GM12878 (cell line): Measurements from ENCODE around the gene AKT3. TPM values are rescaled to one million over a fixed set of nuclear protein-coding genes. Genes with fewer than 3 reads are reported as not detected.
"Not testable (repeated sequence)": the region's sequence is repeated elsewhere in the genome, so short reads cannot be mapped to it uniquely, and the experiment has no call there.

ENCODE experiments used
- ATAC-seq: fragments of 200-7000 bp; cut with Tn5 transposase; 3 replicates; pipeline ENCODE4 v1.9.1; 2020; ENCODE audit warnings: mild to moderate bottlenecking, moderate library complexity
- BruUV-seq: library from RNA; stranded (reverse); fragments of 400-500 nt; replicated peaks from 2 replicates; lab custom pipeline; 2021; lab: Mats Ljungman, UMichigan
- CTCF ChIA-PET: fragments of 300-600 bp; sonication (Branson Sonifier 250); formaldehyde crosslinking; extraction: SDS; loops from one replicate; lab custom pipeline; 2021; ENCODE audit warnings: inconsistent platforms; lab: Yijun Ruan, JAX
- POLR2A ChIA-PET: fragments of 350-600 bp; formaldehyde crosslinking; extraction: SDS; loops from one replicate; lab custom pipeline; 2021; ENCODE audit warnings: inconsistent platforms; lab: Charles Lee
- RAD21 ChIA-PET: fragments of 300-600 bp; sonication (Branson Sonifier 250); formaldehyde crosslinking; loops from one replicate; lab custom pipeline; 2023; ENCODE audit warnings: antibody characterized with exemption; ENCODE audit not compliant: unreplicated experiment; lab: Charles Lee
- SMC1A ChIA-PET: fragments of 300-600 bp; sonication (Branson Sonifier 250); formaldehyde crosslinking; loops from one replicate; lab custom pipeline; 2023; ENCODE audit not compliant: unreplicated experiment, uncharacterized antibody; lab: Charles Lee
- DNase-seq: peaks from one replicate; pipeline ENCODE4 v3.0.0-alpha.2; 2011; ENCODE audit warnings: low read depth, low spot score
- FAIRE-seq: peaks from 3 replicates; lab custom pipeline; 2011; peaks lifted over from hg19 to GRCh38; lab: Jason Lieb, UNC
- H2AFZ ChIP-seq: 2 replicates; pipeline ENCODE4 v1.6.0; 2011; ENCODE audit warnings: low read depth, low read length, control low read depth; ENCODE audit not compliant: control insufficient read depth
- H3K27ac ChIP-seq: 2 replicates; pipeline ENCODE4 v1.5.1; 2011; ENCODE audit warnings: control low read depth; ENCODE audit not compliant: control insufficient read depth, insufficient read depth
- H3K27me3 ChIP-seq, 2 experiments: replicated peaks in 1 of 2; 2 replicates each; pipeline versions ENCODE4 v1.6.0 to v1.6.1; 2011; ENCODE audit warnings: low read length in 1 of 2; ENCODE audit not compliant: control insufficient read depth in 2 of 2, insufficient read depth in 2 of 2
- H3K36me3 ChIP-seq, 2 experiments: 2 replicates each; pipeline ENCODE4 v1.5.1; 2011; ENCODE audit warnings: low read length in 1 of 2; ENCODE audit not compliant: control insufficient read depth in 2 of 2, insufficient read depth in 2 of 2
- H3K4me1 ChIP-seq: 2 replicates; pipeline ENCODE4 v1.6.1; 2011; ENCODE audit warnings: mild to moderate bottlenecking, low read length, moderate library complexity, mixed read lengths; ENCODE audit not compliant: control insufficient read depth, insufficient read depth
- H3K4me2 ChIP-seq: 2 replicates; pipeline ENCODE4 v1.6.0; 2011; ENCODE audit warnings: control low read depth; ENCODE audit not compliant: control insufficient read depth, insufficient read depth
- H3K4me3 ChIP-seq: fragments of 200-600 bp; sonication (generic); 2 replicates; pipeline ENCODE4 v1.5.1; 2016
- H3K79me2 ChIP-seq: 2 replicates; pipeline ENCODE4 v1.6.0; 2011; ENCODE audit warnings: low read length; ENCODE audit not compliant: control insufficient read depth, insufficient read depth
- H3K9ac ChIP-seq: 2 replicates; pipeline ENCODE4 v1.8.0; 2011; ENCODE audit warnings: low read length, control low read depth, mixed read lengths; ENCODE audit not compliant: control insufficient read depth, insufficient read depth
- H3K9me3 ChIP-seq: replicated peaks from 3 replicates; pipeline ENCODE4 v1.5.1; 2011; ENCODE audit warnings: mild to moderate bottlenecking, low read length; ENCODE audit not compliant: control insufficient read depth, insufficient read depth
- H4K20me1 ChIP-seq: 2 replicates; pipeline ENCODE4 v1.6.0; 2011; ENCODE audit not compliant: control insufficient read depth, insufficient read depth
- BMI1 ChIP-seq: fragments of 450-650 bp; IDR thresholded peaks from 2 replicates; pipeline ENCODE4 v1.6.1; 2016; ENCODE audit warnings: mild to moderate bottlenecking, moderate library complexity, borderline replicate concordance
- CHD1 ChIP-seq: IDR thresholded peaks from 2 replicates; pipeline ENCODE4 v1.6.1; 2012; ENCODE audit warnings: low read depth, low read length, improper control_type of control experiment
- KAT2A ChIP-seq: conservative IDR thresholded peaks from 2 replicates; pipeline ENCODE4 v1.6.1; 2011; ENCODE audit warnings: low read depth, low read length; ENCODE audit not compliant: control insufficient read depth
- MXI1 ChIP-seq: fragments of 150-350 bp; IDR thresholded peaks from 2 replicates; pipeline ENCODE4 v1.6.1; 2011; ENCODE audit warnings: low read depth, mild to moderate bottlenecking, inconsistent platforms, low read length, improper control_type of control experiment
- NR2F1 ChIP-seq: fragments of 450-650 bp; conservative IDR thresholded peaks from 2 replicates; pipeline ENCODE4 v1.6.1; 2017; ENCODE audit warnings: mild to moderate bottlenecking
- POLR2AphosphoS5 ChIP-seq: IDR thresholded peaks from 2 replicates; pipeline ENCODE4 v1.6.1; 2011; ENCODE audit warnings: mild to moderate bottlenecking, low read length, inconsistent platforms
- SREBF2 ChIP-seq: IDR thresholded peaks from 2 replicates; pipeline ENCODE4 v1.6.1; 2012; ENCODE audit warnings: mild to moderate bottlenecking, low read length
- STAT1 ChIP-seq: fragments of 450-650 bp; conservative IDR thresholded peaks from 2 replicates; pipeline ENCODE4 v1.6.1; 2014; ENCODE audit warnings: antibody characterized with exemption, mild to moderate bottlenecking
- ZNF274 ChIP-seq: IDR thresholded peaks from one replicate; pipeline ENCODE4 v1.8.0; 2011; ENCODE audit not compliant: insufficient read length, insufficient read depth
- WGBS: methylation state at CpG from one replicate; pipeline ENCODE4 v1.1.6; 2016; ENCODE audit warnings: low lambda C conversion rate; ENCODE audit not compliant: insufficient replicate concordance, insufficient coverage; ENCODE audit errors: missing lambda C conversion rate; 5-methylcytosine and 5-hydroxymethylcytosine counted together
- in situ Hi-C: fragments of 300-500 bp; cut with MboI; formaldehyde crosslinking; loops from 9 replicates; pipeline ENCODE4 v1.14.3; 2018; ENCODE audit warnings: mixed read lengths
- intact Hi-C: fragments of 100-400 bp; cut with micrococcal nuclease; formaldehyde crosslinking; loops from one replicate; pipeline ENCODE4 v1.14.2; 2022; ENCODE audit not compliant: unreplicated experiment
- polyA plus RNA-seq, 11 experiments: library from polyadenylated mRNA; depleted of rRNA in 4 of 11; unstranded in 6 of 11; stranded (reverse) in 5 of 11; fragments of >200 nt; fragmentation: Nextera tagmentation in 4 of 11; fragmentation: Illumina TruSeq in 1 of 11; extraction: Ambion mirVana in 4 of 11; extraction: Trizol in 1 of 11; gene quantifications; 1 replicate in 1 of 11; 2 replicates in 10 of 11; pipeline versions ENCODE4 v1.2.1 to v1.2.3, GENCODE V29; 2011 to 2016; ENCODE audit warnings: inconsistent platforms in 2 of 11, missing spikeins in 2 of 11, low read depth in 1 of 11
- total RNA-seq, 4 experiments: library from RNA; depleted of rRNA in 3 of 4; stranded (reverse); fragments of >200 nt in 3 of 4; fragmentation: Illumina TruSeq in 1 of 4; extraction: Trizol in 1 of 4; gene quantifications; 2 replicates each; pipeline versions ENCODE4 v1.2.1 to v1.2.3, GENCODE V29; 2013 to 2021
- TF ChIP-seq, protein P1 (sequence below): IDR thresholded peaks from 2 replicates; pipeline ENCODE4 v1.6.1; 2011; ENCODE audit warnings: mild to moderate bottlenecking, low read depth, low read length, moderate library complexity; ENCODE audit not compliant: insufficient replicate concordance
- TF ChIP-seq, protein P2 (sequence below): fragments of 450-650 bp; IDR thresholded peaks from 2 replicates; pipeline ENCODE4 v1.6.1; 2017; ENCODE audit warnings: mild to moderate bottlenecking
- TF ChIP-seq, protein P3 (sequence below): fragments of 450-650 bp; IDR thresholded peaks from 2 replicates; pipeline ENCODE4 v1.6.1; 2017; ENCODE audit warnings: low read depth, mild to moderate bottlenecking, moderate library complexity

AKT3 gene
- total and polyA plus RNA-seq, 10 of the 15 experiments (the other 5 are each of a cell fraction or from before 2014, with no cell fraction given) = 0.03 to 0.56 (median 0.19) TPM

DNA sequence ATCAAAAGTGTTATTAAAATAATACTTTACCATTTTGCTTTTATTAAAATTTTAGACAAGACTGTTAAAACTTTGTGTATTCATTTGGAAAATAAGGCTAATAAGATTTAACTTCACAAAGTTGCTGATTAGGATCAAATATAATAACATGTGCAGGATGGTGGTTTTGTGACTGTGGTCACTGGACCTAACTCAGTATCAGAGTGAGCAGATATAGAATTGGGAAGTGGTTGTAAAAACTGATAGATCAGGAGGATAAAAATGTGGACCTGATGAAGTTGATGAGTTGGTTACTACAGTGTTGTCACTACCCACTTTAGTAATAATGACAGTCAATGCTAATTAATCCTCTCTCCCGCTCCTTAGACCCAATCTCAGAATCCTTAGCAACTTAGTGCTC, 186.4 kb downstream of the AKT3 start (continued):
- TF ChIP-seq, protein P1, sequence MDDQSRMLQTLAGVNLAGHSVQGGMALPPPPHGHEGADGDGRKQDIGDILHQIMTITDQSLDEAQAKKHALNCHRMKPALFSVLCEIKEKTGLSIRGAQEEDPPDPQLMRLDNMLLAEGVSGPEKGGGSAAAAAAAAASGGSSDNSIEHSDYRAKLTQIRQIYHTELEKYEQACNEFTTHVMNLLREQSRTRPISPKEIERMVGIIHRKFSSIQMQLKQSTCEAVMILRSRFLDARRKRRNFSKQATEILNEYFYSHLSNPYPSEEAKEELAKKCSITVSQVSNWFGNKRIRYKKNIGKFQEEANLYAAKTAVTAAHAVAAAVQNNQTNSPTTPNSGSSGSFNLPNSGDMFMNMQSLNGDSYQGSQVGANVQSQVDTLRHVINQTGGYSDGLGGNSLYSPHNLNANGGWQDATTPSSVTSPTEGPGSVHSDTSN = no peak
- TF ChIP-seq NR2F1 (no peak), SREBF2 (no peak), CHD1 (no peak)

DNA sequence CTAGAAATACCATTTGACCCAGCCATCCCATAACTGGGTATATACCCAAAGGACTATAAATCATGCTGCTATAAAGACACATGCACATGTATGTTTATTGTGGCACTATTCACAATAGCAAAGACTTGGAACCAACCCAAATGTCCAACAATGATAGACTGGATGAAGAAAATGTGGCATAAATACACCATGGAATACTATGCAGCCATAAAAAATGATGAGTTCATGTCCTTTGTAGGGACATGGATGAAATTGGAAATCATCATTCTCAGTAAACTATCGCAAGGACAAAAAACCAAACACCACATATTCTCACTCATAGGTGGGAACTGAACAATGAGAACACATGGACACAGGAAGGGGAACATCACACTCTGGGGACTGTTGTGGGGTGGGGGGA, 187.9 kb downstream of the AKT3 start:
- H3K27ac ChIP-seq, in situ Hi-C loops, H3K36me3 ChIP-seq, H3K4me3 ChIP-seq, H3K79me2 ChIP-seq, SMC1A ChIA-PET, CTCF ChIA-PET, H3K9me3 ChIP-seq, FAIRE-seq, H4K20me1 ChIP-seq, H3K9ac ChIP-seq, H3K27me3 ChIP-seq, POLR2A ChIA-PET, H3K4me2 ChIP-seq, DNase-seq, ATAC-seq, RAD21 ChIA-PET, intact Hi-C loops, H2AFZ ChIP-seq, H3K4me1 ChIP-seq, BruUV-seq: not testable (repeated sequence)
- WGBS = no CpG with 5 or more reads among the region's 1 CpG

GRCh38 chr1:243658594-243659105, 191.4 kb downstream of the AKT3 start:
- Histone ChIP-seq H3K27me3 (no peaks in the 10 kb centered on the region), H3K4me2 (no peak overlapping the region), H3K9ac (no peak overlapping the region), H3K4me3 (no peak overlapping the region), H2AFZ (no peak overlapping the region), H4K20me1 (no peaks in the 10 kb centered on the region), H3K27ac (no peak overlapping the region), H3K36me3 (no peaks in the 10 kb centered on the region), H3K9me3 (no peaks in the 10 kb centered on the region), H3K79me2 (no peaks in the 10 kb centered on the region), H3K4me1 (no peaks in the 10 kb centered on the region)
- FAIRE-seq (no peak), ATAC-seq (no peak), DNase-seq (no peak)
- ChIA-PET POLR2A (no interaction called here), SMC1A (no interaction called here), RAD21 (no interaction called here), CTCF (no interaction called here)
- no TSS peak for BruUV-seq
- in situ Hi-C loops = no loop called here
- 97% methylated on average over 3 of the region's 4 CpGs for WGBS
- intact Hi-C loops = no loop called here
- TF ChIP-seq MXI1 (no peak), POLR2AphosphoS5 (no peak), ZNF274 (no peak), STAT1 (no peak), BMI1 (no peak), KAT2A (no peak)
- TF ChIP-seq, protein P2, sequence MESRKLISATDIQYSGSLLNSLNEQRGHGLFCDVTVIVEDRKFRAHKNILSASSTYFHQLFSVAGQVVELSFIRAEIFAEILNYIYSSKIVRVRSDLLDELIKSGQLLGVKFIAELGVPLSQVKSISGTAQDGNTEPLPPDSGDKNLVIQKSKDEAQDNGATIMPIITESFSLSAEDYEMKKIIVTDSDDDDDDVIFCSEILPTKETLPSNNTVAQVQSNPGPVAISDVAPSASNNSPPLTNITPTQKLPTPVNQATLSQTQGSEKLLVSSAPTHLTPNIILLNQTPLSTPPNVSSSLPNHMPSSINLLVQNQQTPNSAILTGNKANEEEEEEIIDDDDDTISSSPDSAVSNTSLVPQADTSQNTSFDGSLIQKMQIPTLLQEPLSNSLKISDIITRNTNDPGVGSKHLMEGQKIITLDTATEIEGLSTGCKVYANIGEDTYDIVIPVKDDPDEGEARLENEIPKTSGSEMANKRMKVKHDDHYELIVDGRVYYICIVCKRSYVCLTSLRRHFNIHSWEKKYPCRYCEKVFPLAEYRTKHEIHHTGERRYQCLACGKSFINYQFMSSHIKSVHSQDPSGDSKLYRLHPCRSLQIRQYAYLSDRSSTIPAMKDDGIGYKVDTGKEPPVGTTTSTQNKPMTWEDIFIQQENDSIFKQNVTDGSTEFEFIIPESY = no peak
- TF ChIP-seq, protein P3, sequence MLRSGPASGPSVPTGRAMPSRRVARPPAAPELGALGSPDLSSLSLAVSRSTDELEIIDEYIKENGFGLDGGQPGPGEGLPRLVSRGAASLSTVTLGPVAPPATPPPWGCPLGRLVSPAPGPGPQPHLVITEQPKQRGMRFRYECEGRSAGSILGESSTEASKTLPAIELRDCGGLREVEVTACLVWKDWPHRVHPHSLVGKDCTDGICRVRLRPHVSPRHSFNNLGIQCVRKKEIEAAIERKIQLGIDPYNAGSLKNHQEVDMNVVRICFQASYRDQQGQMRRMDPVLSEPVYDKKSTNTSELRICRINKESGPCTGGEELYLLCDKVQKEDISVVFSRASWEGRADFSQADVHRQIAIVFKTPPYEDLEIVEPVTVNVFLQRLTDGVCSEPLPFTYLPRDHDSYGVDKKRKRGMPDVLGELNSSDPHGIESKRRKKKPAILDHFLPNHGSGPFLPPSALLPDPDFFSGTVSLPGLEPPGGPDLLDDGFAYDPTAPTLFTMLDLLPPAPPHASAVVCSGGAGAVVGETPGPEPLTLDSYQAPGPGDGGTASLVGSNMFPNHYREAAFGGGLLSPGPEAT = no peak
